GM12878 (cell line): ENCODE measurements around the gene ITGA1. TPM values are rescaled to one million over a fixed set of nuclear protein-coding genes. Genes with fewer than 3 reads are reported as not detected.

Experiments used
- ATAC-seq: fragments of 200-7000 bp; cut with Tn5 transposase; 3 replicates; pipeline ENCODE4 v1.9.1; 2020; ENCODE audit warnings: mild to moderate bottlenecking, moderate library complexity
- BruUV-seq: library from RNA; stranded (reverse); fragments of 400-500 nt; replicated peaks from 2 replicates; lab custom pipeline; 2021; lab: Mats Ljungman, UMichigan
- CTCF ChIA-PET: fragments of 300-600 bp; sonication (Branson Sonifier 250); formaldehyde crosslinking; extraction: SDS; loops from one replicate; lab custom pipeline; 2021; ENCODE audit warnings: inconsistent platforms; lab: Yijun Ruan, JAX
- POLR2A ChIA-PET: fragments of 350-600 bp; formaldehyde crosslinking; extraction: SDS; loops from one replicate; lab custom pipeline; 2021; ENCODE audit warnings: inconsistent platforms; lab: Charles Lee
- RAD21 ChIA-PET: fragments of 300-600 bp; sonication (Branson Sonifier 250); formaldehyde crosslinking; loops from one replicate; lab custom pipeline; 2023; ENCODE audit warnings: antibody characterized with exemption; ENCODE audit not compliant: unreplicated experiment; lab: Charles Lee
- SMC1A ChIA-PET: fragments of 300-600 bp; sonication (Branson Sonifier 250); formaldehyde crosslinking; loops from one replicate; lab custom pipeline; 2023; ENCODE audit not compliant: unreplicated experiment, uncharacterized antibody; lab: Charles Lee
- DNase-seq: peaks from one replicate; pipeline ENCODE4 v3.0.0-alpha.2; 2011; ENCODE audit warnings: low read depth, low spot score
- FAIRE-seq: peaks from 3 replicates; lab custom pipeline; 2011; peaks lifted over from hg19 to GRCh38; lab: Jason Lieb, UNC
- H2AFZ ChIP-seq: 2 replicates; pipeline ENCODE4 v1.6.0; 2011; ENCODE audit warnings: low read depth, low read length, control low read depth; ENCODE audit not compliant: control insufficient read depth
- H3K27ac ChIP-seq: 2 replicates; pipeline ENCODE4 v1.5.1; 2011; ENCODE audit warnings: control low read depth; ENCODE audit not compliant: control insufficient read depth, insufficient read depth
- H3K27me3 ChIP-seq, 2 experiments: replicated peaks in 1 of 2; 2 replicates each; pipeline versions ENCODE4 v1.6.0 to v1.6.1; 2011; ENCODE audit warnings: low read length in 1 of 2; ENCODE audit not compliant: control insufficient read depth in 2 of 2, insufficient read depth in 2 of 2
- H3K36me3 ChIP-seq, 2 experiments: 2 replicates each; pipeline ENCODE4 v1.5.1; 2011; ENCODE audit warnings: low read length in 1 of 2; ENCODE audit not compliant: control insufficient read depth in 2 of 2, insufficient read depth in 2 of 2
- H3K4me1 ChIP-seq: 2 replicates; pipeline ENCODE4 v1.6.1; 2011; ENCODE audit warnings: mild to moderate bottlenecking, low read length, moderate library complexity, mixed read lengths; ENCODE audit not compliant: control insufficient read depth, insufficient read depth
- H3K4me2 ChIP-seq: 2 replicates; pipeline ENCODE4 v1.6.0; 2011; ENCODE audit warnings: control low read depth; ENCODE audit not compliant: control insufficient read depth, insufficient read depth
- H3K4me3 ChIP-seq: fragments of 200-600 bp; sonication (generic); 2 replicates; pipeline ENCODE4 v1.5.1; 2016
- H3K79me2 ChIP-seq: 2 replicates; pipeline ENCODE4 v1.6.0; 2011; ENCODE audit warnings: low read length; ENCODE audit not compliant: control insufficient read depth, insufficient read depth
- H3K9ac ChIP-seq: 2 replicates; pipeline ENCODE4 v1.8.0; 2011; ENCODE audit warnings: low read length, control low read depth, mixed read lengths; ENCODE audit not compliant: control insufficient read depth, insufficient read depth
- H3K9me3 ChIP-seq: replicated peaks from 3 replicates; pipeline ENCODE4 v1.5.1; 2011; ENCODE audit warnings: mild to moderate bottlenecking, low read length; ENCODE audit not compliant: control insufficient read depth, insufficient read depth
- H4K20me1 ChIP-seq: 2 replicates; pipeline ENCODE4 v1.6.0; 2011; ENCODE audit not compliant: control insufficient read depth, insufficient read depth
- ATF2 ChIP-seq: IDR thresholded peaks from 2 replicates; pipeline ENCODE4 v1.6.1; 2012; ENCODE audit warnings: low read length, inconsistent platforms
- ATF3 ChIP-seq: IDR thresholded peaks from 2 replicates; pipeline ENCODE4 v1.6.1; 2011; ENCODE audit warnings: low read depth, mild to moderate bottlenecking, low read length, moderate library complexity, borderline replicate concordance; ENCODE audit errors: extremely low read depth
- BRCA1 ChIP-seq: IDR thresholded peaks from 2 replicates; pipeline ENCODE4 v1.6.1; 2011; ENCODE audit warnings: low read depth, low read length, improper control_type of control experiment
- ETV6 ChIP-seq, 2 experiments: fragments of 450-650 bp in 1 of 2; IDR thresholded peaks in 1 of 2; conservative IDR thresholded peaks in 1 of 2; 2 replicates each; pipeline ENCODE4 v1.6.1; 2014; ENCODE audit warnings: antibody characterized with exemption in 1 of 2, borderline replicate concordance in 1 of 2, low read depth in 1 of 2, mild to moderate bottlenecking in 1 of 2, moderate library complexity in 1 of 2
- FOS ChIP-seq: IDR thresholded peaks from 3 replicates; pipeline ENCODE4 v1.6.1; 2011; ENCODE audit warnings: borderline replicate concordance; ENCODE audit not compliant: insufficient read length; ENCODE audit errors: extremely low read depth
- FOXK2 ChIP-seq: fragments of 450-650 bp; IDR thresholded peaks from 2 replicates; pipeline ENCODE4 v1.6.1; 2017; ENCODE audit warnings: mild to moderate bottlenecking, moderate library complexity
- MYB ChIP-seq: fragments of 150-350 bp; IDR thresholded peaks from 2 replicates; pipeline ENCODE4 v1.6.1; 2014; ENCODE audit warnings: mild to moderate bottlenecking, low read depth, low read length, borderline replicate concordance
- NKRF ChIP-seq: fragments of 450-650 bp; conservative IDR thresholded peaks from 2 replicates; pipeline ENCODE4 v1.6.1; 2017; ENCODE audit warnings: mild to moderate bottlenecking, moderate library complexity
- NR2C1 ChIP-seq: fragments of 450-650 bp; IDR thresholded peaks from 2 replicates; pipeline ENCODE4 v1.6.1; 2017; ENCODE audit warnings: antibody characterized with exemption, mild to moderate bottlenecking, moderate library complexity
- RELB ChIP-seq: fragments of 450-650 bp; IDR thresholded peaks from 2 replicates; pipeline ENCODE4 v1.6.1; 2017; ENCODE audit warnings: low read depth, mild to moderate bottlenecking, moderate library complexity
- REST ChIP-seq: IDR thresholded peaks from 2 replicates; pipeline ENCODE4 v1.6.1; 2012; ENCODE audit warnings: mild to moderate bottlenecking, low read depth, low read length
- SIN3A ChIP-seq: IDR thresholded peaks from 2 replicates; pipeline ENCODE4 v1.6.1; 2012; ENCODE audit warnings: low read depth, low read length, improper control_type of control experiment
- STAT3 ChIP-seq: IDR thresholded peaks from 2 replicates; pipeline ENCODE4 v1.6.1; 2011; ENCODE audit warnings: low read depth, low read length, improper control_type of control experiment
- YBX1 ChIP-seq: fragments of 450-650 bp; IDR thresholded peaks from 2 replicates; pipeline ENCODE4 v1.6.1; 2016; ENCODE audit warnings: antibody characterized with exemption
- WGBS: methylation state at CpG from one replicate; pipeline ENCODE4 v1.1.6; 2016; ENCODE audit warnings: low lambda C conversion rate; ENCODE audit not compliant: insufficient replicate concordance, insufficient coverage; ENCODE audit errors: missing lambda C conversion rate; 5-methylcytosine and 5-hydroxymethylcytosine counted together
- in situ Hi-C: fragments of 300-500 bp; cut with MboI; formaldehyde crosslinking; loops from 9 replicates; pipeline ENCODE4 v1.14.3; 2018; ENCODE audit warnings: mixed read lengths
- intact Hi-C: fragments of 100-400 bp; cut with micrococcal nuclease; formaldehyde crosslinking; loops from one replicate; pipeline ENCODE4 v1.14.2; 2022; ENCODE audit not compliant: unreplicated experiment
- polyA plus RNA-seq, 11 experiments: library from polyadenylated mRNA; depleted of rRNA in 4 of 11; unstranded in 6 of 11; stranded (reverse) in 5 of 11; fragments of >200 nt; fragmentation: Nextera tagmentation in 4 of 11; fragmentation: Illumina TruSeq in 1 of 11; extraction: Ambion mirVana in 4 of 11; extraction: Trizol in 1 of 11; gene quantifications; 1 replicate in 1 of 11; 2 replicates in 10 of 11; pipeline versions ENCODE4 v1.2.1 to v1.2.3, GENCODE V29; 2011 to 2016; ENCODE audit warnings: inconsistent platforms in 2 of 11, missing spikeins in 2 of 11, low read depth in 1 of 11
- total RNA-seq, 4 experiments: library from RNA; depleted of rRNA in 3 of 4; stranded (reverse); fragments of >200 nt in 3 of 4; fragmentation: Illumina TruSeq in 1 of 4; extraction: Trizol in 1 of 4; gene quantifications; 2 replicates each; pipeline versions ENCODE4 v1.2.1 to v1.2.3, GENCODE V29; 2013 to 2021

Gene ITGA1
- total and polyA plus RNA-seq, 10 of the 15 experiments (the other 5 are each of a cell fraction or from before 2014, with no cell fraction given), result 0.02 to 0.56 (median 0.19) TPM

- no peak for TF ChIP-seq RELB
- no peak for TF ChIP-seq BRCA1
- TF ChIP-seq YBX1, result no peak
- TF ChIP-seq ATF3, result no peak
Measured at GRCh38 chr5:52791366-52791765, 3.6 kb downstream of the ITGA1 start (continued).

GRCh38 chr5:52794519-52794918 lies 6.8 kb downstream of the ITGA1 start:
- SMC1A ChIA-PET, result no interaction called here
- TF ChIP-seq FOS (no peak), SIN3A (no peak), REST (no peak), NR2C1 (no peak), MYB (no peak), STAT3 (no peak), NKRF (no peak), FOXK2 (no peak), ETV6 (conservative IDR thresholded peaks at IDR 0.05 in 1 of 2, IDR thresholded peaks at IDR 0.05 in 1 of 2; ENCODE audit: borderline replicate concordance in 1 of 2, low read depth in 1 of 2) (no peak), ATF2 (no peak)

More at GRCh38 chr5:52794519-52794918, 6.8 kb downstream of the ITGA1 start:
- no peak for ATAC-seq
- in situ Hi-C loops (loop anchor here (5.0 to 10.0 kb wide), 2 partner anchors 123 to 300 kb away; no protein-coding TSS in a partner anchor), intact Hi-C loops (no loop called here)
- Histone ChIP-seq H3K27ac (no peak overlapping the region), H3K4me1 (no peaks in the 10 kb centered on the region; the same call in 1 of the 2 replicates), H2AFZ (no peak overlapping the region), H3K36me3 (no peaks in the 10 kb centered on the region), H3K4me2 (no peak overlapping the region), H3K4me3 (no peak overlapping the region), H3K9me3 (no peaks in the 10 kb centered on the region), H3K27me3 (0 out of 4 replicates have a peak, but pooled peaks cover 0 to 1% of the 10 kb centered on the region in 2 experiments), H3K9ac (no peak overlapping the region), H3K79me2 (no peaks in the 10 kb centered on the region; the same call in 1 of the 2 replicates), H4K20me1 (no peaks in the 10 kb centered on the region)
- RAD21 ChIA-PET, result no interaction called here
- BruUV-seq, result no TSS peak
- DNase-seq, result no peak
- WGBS, result 91% methylated on average over 1 of the region's 1 CpG
- CTCF ChIA-PET, result interaction anchor here (0.6 to 0.7 kb wide), 2 partner anchors 9 to 55 kb away, joined by 3 to 4 read pairs; no protein-coding TSS in a partner anchor
- POLR2A ChIA-PET, result no interaction called here
- FAIRE-seq, result no peak
